Upper lobe of left lung (tissue), 6 donors: ENCODE measurements around the gene ALDH3A2. TPM values are rescaled to one million over a fixed set of nuclear protein-coding genes. Genes with fewer than 3 reads are reported as not detected.
"Not testable (repeated sequence)": the region's sequence is repeated elsewhere in the genome, so short reads cannot be mapped to it uniquely, and the experiment has no call there.

Experiments
- ATAC-seq, 2 donors: fragments of 200-7000 bp; cut with Tn5 transposase; one replicate each; pipeline ENCODE4 v1.9.1; 2022; ENCODE audit warnings: mild to moderate bottlenecking in 2 of 2, moderate library complexity in 2 of 2; ENCODE audit not compliant: low FRiP score in 2 of 2
- DNase-seq, 2 donors: peaks; one replicate each; pipeline ENCODE4 v3.0.0-alpha.2; 2019 to 2020
- H3K27ac ChIP-seq, 4 donors: fragments of 200-600 bp; sonication (generic); one replicate each; pipeline ENCODE4 v1.5.1; 2016 to 2019
- H3K27me3 ChIP-seq, 4 donors: fragments of 200-600 bp; sonication (generic); one replicate each; pipeline ENCODE4 v1.5.1; 2017 to 2019
- H3K36me3 ChIP-seq, 4 donors: fragments of 200-600 bp; sonication (generic); one replicate each; pipeline ENCODE4 v1.5.1; 2016 to 2019
- H3K4me1 ChIP-seq, 4 donors: fragments of 200-600 bp; sonication (generic); one replicate each; pipeline ENCODE4 v1.5.1; 2018 to 2019
- H3K4me3 ChIP-seq, 4 donors: fragments of 200-600 bp; sonication (generic); one replicate each; pipeline ENCODE4 v1.5.1; 2017 to 2019; ENCODE audit warnings: mild to moderate bottlenecking in 2 of 4, moderate library complexity in 1 of 4
- H3K9me3 ChIP-seq, 4 donors: fragments of 200-600 bp; sonication (generic); one replicate each; pipeline ENCODE4 v1.5.1; 2018 to 2019
- EP300 ChIP-seq, 4 donors: sonication (generic); formaldehyde crosslinking; IDR thresholded peaks; one replicate each; pipeline ENCODE4 v1.5.1; 2017; ENCODE audit warnings: antibody characterized with exemption in 4 of 4, control low read depth in 2 of 4
- POLR2A ChIP-seq, 4 donors: fragments of 450-650 bp; IDR thresholded peaks; one replicate each; pipeline ENCODE4 v1.5.1; 2016 to 2017; ENCODE audit warnings: antibody characterized with exemption in 4 of 4, mild to moderate bottlenecking in 2 of 4
- POLR2AphosphoS5 ChIP-seq, 2 donors: sonication (generic); formaldehyde crosslinking; IDR thresholded peaks; one replicate each; pipeline ENCODE4 v1.5.1; 2017; ENCODE audit warnings: antibody characterized with exemption in 2 of 2
- WGBS, 2 donors: methylation state at CpG; one replicate each; pipeline ENCODE4 v1.1.5; 2017 to 2018; 5-methylcytosine and 5-hydroxymethylcytosine counted together
- total RNA-seq, 6 donors: library from RNA; depleted of rRNA in 4 of 6; stranded (reverse); fragments of >200 nt in 4 of 6; gene quantifications; one replicate each; pipeline versions ENCODE4 v1.1.0 to v1.2.1, GENCODE V29; 2016 to 2021
- TF ChIP-seq, protein P1 (sequence below), 6 experiments: fragments of 450-650 bp in 4 of 6; fragments of 200-600 bp in 2 of 6; sonication (generic) in 2 of 6; IDR thresholded peaks; one replicate each; pipeline ENCODE4 v1.5.1; 2016 to 2019; ENCODE audit warnings: antibody characterized with exemption in 6 of 6
- donor health status: DM: no; HTN: no; CAD: no; lungs with moderate emphysema.
- donor health status: DM: no; HTN: yes; CAD: no; lungs with severe emphysema.

The ALDH3A2 gene
- total RNA-seq, 6 donors from 2014 or later = 116 to 313 (median 194) TPM

DNA sequence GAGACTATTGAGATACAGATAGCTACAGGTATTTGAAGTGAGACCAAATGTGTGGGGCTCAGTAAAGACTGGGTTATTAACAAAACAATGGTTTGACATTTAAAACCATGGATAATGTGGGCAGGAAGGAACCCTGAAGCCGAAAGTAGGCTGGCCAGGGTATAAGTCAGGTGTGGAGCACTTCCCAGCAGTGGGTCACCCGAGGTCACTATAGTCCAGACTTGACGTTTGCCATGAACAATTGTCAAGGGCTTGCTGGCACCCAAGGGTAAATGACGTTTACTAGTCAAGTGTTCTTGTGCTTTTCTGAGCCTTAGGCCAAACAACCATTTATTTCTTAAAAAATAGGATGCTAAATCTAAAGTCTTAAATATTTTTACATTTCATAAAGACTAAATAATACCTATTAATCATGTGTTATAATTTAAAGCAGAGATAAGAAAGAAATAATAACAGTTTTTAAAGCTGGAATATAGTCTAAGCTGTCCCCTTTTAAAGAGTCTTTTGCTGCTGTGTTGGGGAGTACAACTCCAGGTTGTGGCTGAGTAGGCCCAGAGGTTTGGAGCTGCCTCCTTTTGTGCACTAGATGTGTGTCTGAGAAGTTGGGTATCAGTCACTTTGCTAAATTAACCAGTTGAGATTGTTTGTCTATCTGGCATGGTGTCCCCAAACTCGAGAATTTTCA is 15.7 kb downstream of the ALDH3A2 start:
- ATAC-seq = peak; percentile 58 to 85
- TF ChIP-seq EP300 (IDR thresholded peaks at IDR 0.05) (peak in 2 of 4 donors; percentile 22 to 85), POLR2A (IDR thresholded peaks at IDR 0.05) (no peak), POLR2AphosphoS5 (IDR thresholded peaks at IDR 0.05) (peak in 1 of 2 donors; percentile 28)
- H3K9me3 ChIP-seq = no peaks in the 10 kb centered on the region
- H3K4me1 ChIP-seq = peaks cover 0 to 23% (median 9%) of the 10 kb centered on the region in 4 donors
- H3K27ac ChIP-seq = peak overlapping the region; percentile 35 to 66 (median 52)
- no peak overlapping the region for H3K4me3 ChIP-seq
- 60 to 73% methylated on average over 4 to 5 of the region's 5 CpGs for whole genome bisulfite sequencing, 2 donors
- no peaks in the 10 kb centered on the region for H3K27me3 ChIP-seq
- DNase-seq = peak in 1 of 2 donors; percentile 87
- peaks cover 0 to 65% (median 21%) of the 10 kb centered on the region in 4 donors for H3K36me3 ChIP-seq

DNA sequence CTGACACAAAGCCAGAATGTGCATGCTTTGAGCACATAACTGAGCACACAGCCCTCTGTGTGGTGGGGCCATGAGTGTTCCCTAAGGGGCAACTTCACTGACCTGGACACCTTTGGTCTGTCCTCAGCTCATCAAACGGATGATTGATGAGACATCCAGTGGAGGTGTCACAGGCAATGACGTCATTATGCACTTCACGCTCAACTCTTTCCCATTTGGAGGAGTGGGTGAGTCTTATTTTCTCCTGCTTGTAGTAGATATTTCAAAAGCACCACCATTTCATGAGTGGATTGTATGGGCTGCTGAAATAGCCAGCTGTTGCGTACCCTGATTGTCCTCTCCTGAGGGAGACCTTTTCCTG is 16.2 kb downstream of the ALDH3A2 start:
- DNase-seq (no peak), ATAC-seq (peak in 1 of 2 donors; percentile 50)
- TF ChIP-seq EP300 (IDR thresholded peaks at IDR 0.05) (no peak), POLR2A (IDR thresholded peaks at IDR 0.05) (no peak), POLR2AphosphoS5 (IDR thresholded peaks at IDR 0.05) (no peak)
- Histone ChIP-seq H3K4me1 (peaks cover 0 to 18% (median 7%) of the 10 kb centered on the region in 4 donors), H3K27me3 (no peaks in the 10 kb centered on the region), H3K4me3 (no peak overlapping the region), H3K9me3 (no peaks in the 10 kb centered on the region), H3K36me3 (peaks cover 0 to 69% (median 21%) of the 10 kb centered on the region in 4 donors), H3K27ac (peak overlapping the region; percentile 35 to 66 (median 52))
- 84 to 95% methylated on average over 4 of the region's 4 CpGs for WGBS, 2 donors

DNA sequence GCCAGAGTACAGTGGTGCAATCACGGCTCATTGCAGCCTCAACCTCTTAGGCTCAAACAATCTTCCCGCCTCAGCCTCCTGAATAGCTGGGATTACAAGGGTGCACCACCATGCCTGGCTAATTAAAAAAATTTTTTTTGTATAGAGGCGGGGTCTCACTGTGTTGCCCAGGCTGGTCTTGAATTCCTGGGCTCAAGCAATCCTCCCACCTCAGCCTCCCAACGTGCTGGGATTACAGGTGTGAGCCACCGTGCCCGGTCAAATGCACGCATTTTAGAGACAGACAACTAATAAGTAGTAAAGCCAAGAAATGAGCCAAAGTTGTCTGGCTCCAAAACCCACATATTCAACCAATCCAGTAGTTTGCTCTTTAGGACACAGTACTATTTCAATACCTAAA is 21.1 kb downstream of the ALDH3A2 start:
- H3K9me3 ChIP-seq, H3K27me3 ChIP-seq, DNase-seq, ATAC-seq, H3K27ac ChIP-seq, H3K4me3 ChIP-seq: not testable (repeated sequence)
- Histone ChIP-seq H3K4me1 (peaks cover 4 to 28% (median 20%) of the 10 kb centered on the region in 4 donors), H3K36me3 (peaks cover 0 to 57% (median 8%) of the 10 kb centered on the region in 4 donors)
- 88 to 90% methylated on average over 7 of the region's 7 CpGs for WGBS, 2 donors

DNA sequence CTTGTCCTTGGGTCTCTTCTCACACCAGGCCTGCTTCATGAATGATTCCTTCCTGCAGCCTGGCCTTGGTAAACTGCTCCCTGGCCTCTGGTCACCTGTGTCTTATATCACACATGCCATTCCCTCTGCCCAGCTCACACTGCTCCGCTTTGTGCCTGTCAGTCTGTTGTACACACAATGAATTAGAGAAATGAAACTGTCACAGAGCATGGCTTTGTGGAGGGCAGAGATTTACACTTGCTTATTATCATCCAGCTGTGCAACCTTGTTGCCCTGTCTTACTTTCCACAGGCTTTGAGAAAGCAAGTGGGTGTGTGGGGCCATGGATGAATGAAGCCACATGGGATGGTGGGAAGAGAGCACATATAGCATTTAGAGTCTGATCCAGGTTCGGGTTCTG is 22.4 kb downstream of the ALDH3A2 start:
- H3K27ac ChIP-seq = peak overlapping the region in 1 of 4 donors; percentile 39
- no peaks in the 10 kb centered on the region for H3K27me3 ChIP-seq
- peaks cover 4 to 26% (median 18%) of the 10 kb centered on the region in 4 donors for H3K4me1 ChIP-seq
- no peaks in the 10 kb centered on the region for H3K9me3 ChIP-seq
- H3K4me3 ChIP-seq = no peak overlapping the region
- no peak for DNase-seq
- WGBS, 2 donors = 89 to 94% methylated on average over 2 of the region's 2 CpGs
- TF ChIP-seq POLR2AphosphoS5 (IDR thresholded peaks at IDR 0.05) (no peak), EP300 (IDR thresholded peaks at IDR 0.05) (no peak), POLR2A (IDR thresholded peaks at IDR 0.05) (no peak)
- TF ChIP-seq, protein P1, sequence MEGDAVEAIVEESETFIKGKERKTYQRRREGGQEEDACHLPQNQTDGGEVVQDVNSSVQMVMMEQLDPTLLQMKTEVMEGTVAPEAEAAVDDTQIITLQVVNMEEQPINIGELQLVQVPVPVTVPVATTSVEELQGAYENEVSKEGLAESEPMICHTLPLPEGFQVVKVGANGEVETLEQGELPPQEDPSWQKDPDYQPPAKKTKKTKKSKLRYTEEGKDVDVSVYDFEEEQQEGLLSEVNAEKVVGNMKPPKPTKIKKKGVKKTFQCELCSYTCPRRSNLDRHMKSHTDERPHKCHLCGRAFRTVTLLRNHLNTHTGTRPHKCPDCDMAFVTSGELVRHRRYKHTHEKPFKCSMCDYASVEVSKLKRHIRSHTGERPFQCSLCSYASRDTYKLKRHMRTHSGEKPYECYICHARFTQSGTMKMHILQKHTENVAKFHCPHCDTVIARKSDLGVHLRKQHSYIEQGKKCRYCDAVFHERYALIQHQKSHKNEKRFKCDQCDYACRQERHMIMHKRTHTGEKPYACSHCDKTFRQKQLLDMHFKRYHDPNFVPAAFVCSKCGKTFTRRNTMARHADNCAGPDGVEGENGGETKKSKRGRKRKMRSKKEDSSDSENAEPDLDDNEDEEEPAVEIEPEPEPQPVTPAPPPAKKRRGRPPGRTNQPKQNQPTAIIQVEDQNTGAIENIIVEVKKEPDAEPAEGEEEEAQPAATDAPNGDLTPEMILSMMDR (IDR thresholded peaks at IDR 0.05) = no peak
- no peak for ATAC-seq
- peaks cover 0 to 53% (median 4%) of the 10 kb centered on the region in 4 donors for H3K36me3 ChIP-seq

DNA sequence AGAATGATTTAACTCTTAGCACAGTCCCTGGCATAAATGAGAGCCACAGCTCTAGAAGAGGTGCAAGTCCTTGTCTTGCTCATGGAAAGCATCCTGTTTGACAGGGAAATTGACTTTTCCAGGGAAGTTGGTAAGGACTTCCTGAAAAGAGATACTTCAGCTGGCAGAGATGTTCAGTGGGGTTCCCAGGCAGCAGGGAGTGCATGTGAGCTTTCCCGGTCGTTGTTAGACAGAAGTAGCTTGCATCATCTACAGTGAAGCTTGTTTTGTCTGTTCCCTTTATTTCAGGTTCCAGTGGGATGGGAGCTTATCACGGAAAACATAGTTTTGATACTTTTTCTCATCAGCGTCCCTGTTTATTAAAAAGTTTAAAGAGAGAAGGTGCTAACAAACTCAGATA is 22.9 kb downstream of the ALDH3A2 start:
- peaks cover 4 to 26% (median 18%) of the 10 kb centered on the region in 4 donors for H3K4me1 ChIP-seq
- whole genome bisulfite sequencing, 2 donors = 67 to 71% methylated on average over 4 of the region's 4 CpGs
- no peaks in the 10 kb centered on the region for H3K9me3 ChIP-seq
- H3K27me3 ChIP-seq = no peaks in the 10 kb centered on the region
- peaks cover 0 to 57% (median 7%) of the 10 kb centered on the region in 4 donors for H3K36me3 ChIP-seq
- H3K27ac ChIP-seq = peak overlapping the region in 3 of 4 donors; percentile 31 to 55 (median 39)
- TF ChIP-seq, protein P1 (IDR thresholded peaks at IDR 0.05) = no peak
- TF ChIP-seq POLR2A (IDR thresholded peaks at IDR 0.05) = no peak
- no peak for TF ChIP-seq EP300 (IDR thresholded peaks at IDR 0.05)
- TF ChIP-seq POLR2AphosphoS5 (IDR thresholded peaks at IDR 0.05) = no peak
- no peak overlapping the region for H3K4me3 ChIP-seq
- ATAC-seq (peak in 1 of 2 donors; percentile 30), DNase-seq (no peak)

DNA sequence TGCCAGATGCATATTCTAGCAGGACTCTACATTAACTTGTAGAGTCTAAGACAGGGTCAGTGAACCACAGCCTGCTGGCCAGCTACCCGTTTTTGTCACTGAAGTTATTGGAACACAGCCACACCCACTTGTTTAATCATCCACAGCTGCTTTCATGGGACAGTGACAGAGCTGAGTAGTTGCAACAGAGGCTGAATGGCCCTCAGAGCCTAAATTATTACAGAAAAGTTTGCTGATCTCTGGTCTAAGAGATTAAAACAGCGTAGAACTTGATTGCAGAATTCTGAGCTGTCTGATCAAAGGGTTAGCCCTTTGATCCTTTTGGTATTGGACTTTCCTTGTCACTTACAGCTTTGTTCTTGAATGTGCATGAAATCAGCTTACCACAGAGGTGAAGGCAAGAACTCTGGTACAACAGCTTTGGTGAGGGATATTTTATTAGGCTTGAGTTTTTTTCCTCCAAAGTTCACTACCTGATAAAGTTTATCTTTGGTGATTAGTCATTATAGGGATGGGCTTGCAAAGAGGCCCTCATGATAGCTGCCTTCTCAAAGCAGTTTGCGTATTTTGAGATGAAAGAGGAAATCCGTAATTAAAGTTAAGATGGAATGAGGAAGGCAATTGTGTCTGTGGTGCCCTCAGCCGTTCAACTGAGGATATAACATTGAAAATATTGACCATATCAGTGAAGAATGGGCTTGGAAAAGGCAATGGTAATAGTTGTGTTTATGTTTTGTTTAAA is 23.6 kb downstream of the ALDH3A2 start:
- ATAC-seq (peak in 1 of 2 donors; percentile 79), DNase-seq (peak in 1 of 2 donors; percentile 68)
- peaks cover 0 to 60% (median 7%) of the 10 kb centered on the region in 4 donors for H3K36me3 ChIP-seq
- H3K27ac ChIP-seq = peak overlapping the region; percentile 31 to 67 (median 45)
- no peak overlapping the region for H3K4me3 ChIP-seq
- peaks cover 4 to 26% (median 18%) of the 10 kb centered on the region in 4 donors for H3K4me1 ChIP-seq
- no peaks in the 10 kb centered on the region for H3K27me3 ChIP-seq
- 51 to 53% methylated on average over 5 of the region's 5 CpGs for WGBS, 2 donors
- no peak for TF ChIP-seq POLR2A (IDR thresholded peaks at IDR 0.05)
- TF ChIP-seq, protein P1 (IDR thresholded peaks at IDR 0.05) = peak in 1 of 6 experiments; percentile 15
- H3K9me3 ChIP-seq = no peaks in the 10 kb centered on the region
